CD14-positive monocyte (primary cell): ENCODE results near the gene RHCG. TPM values are rescaled to one million over a fixed set of nuclear protein-coding genes. Genes with fewer than 3 reads are reported as not detected.

Source experiments
- DNase-seq, 3 donors: peaks; one replicate each; pipeline ENCODE4 v3.0.0-alpha.2; 2011 to 2022
- H2AFZ ChIP-seq: 2 replicates; pipeline ENCODE4 v1.6.0; 2012; ENCODE audit warnings: mild to moderate bottlenecking, low read depth, low read length, inconsistent platforms; ENCODE audit not compliant: insufficient read depth, poor library complexity, severe bottlenecking
- H3K27ac ChIP-seq, 2 donors: 1 replicate in 1 of 2; 2 replicates in 1 of 2; pipeline ENCODE4 v1.5.1; 2012 to 2013; ENCODE audit warnings: low read length in 2 of 2, control low read depth in 1 of 2, inconsistent platforms in 1 of 2, low read depth in 1 of 2, mild to moderate bottlenecking in 1 of 2
- H3K27me3 ChIP-seq, 2 donors: one replicate each; pipeline versions ENCODE4 v1.6.0 to v1.6.1; 2011 to 2013; ENCODE audit warnings: low read length in 2 of 2; ENCODE audit not compliant: control insufficient read depth in 2 of 2, insufficient read depth in 2 of 2
- H3K36me3 ChIP-seq, 2 donors: replicated peaks in 1 of 2; 1 replicate in 1 of 2; 2 replicates in 1 of 2; pipeline versions ENCODE4 v1.5.1 to v1.6.1; 2012 to 2013; ENCODE audit warnings: low read length in 2 of 2, control low read depth in 1 of 2, inconsistent platforms in 1 of 2, mild to moderate bottlenecking in 1 of 2; ENCODE audit not compliant: insufficient read depth in 2 of 2, control insufficient read depth in 1 of 2
- H3K4me1 ChIP-seq, 2 donors: 1 replicate in 1 of 2; 2 replicates in 1 of 2; pipeline versions ENCODE4 v1.5.1 to v1.6.1; 2012 to 2013; ENCODE audit warnings: low read length in 2 of 2, control low read depth in 1 of 2, inconsistent platforms in 1 of 2, mild to moderate bottlenecking in 1 of 2, moderate library complexity in 1 of 2; ENCODE audit not compliant: insufficient read depth in 2 of 2, control insufficient read depth in 1 of 2
- H3K4me2 ChIP-seq: replicated peaks from 2 replicates; pipeline ENCODE3; 2012; ENCODE audit warnings: low read length, moderate library complexity, mild to moderate bottlenecking; ENCODE audit not compliant: poor library complexity, severe bottlenecking; ENCODE audit errors: extremely low read depth
- H3K4me3 ChIP-seq, 3 experiments: fragments of 200-600 bp in 1 of 3; sonication (generic) in 1 of 3; replicated peaks in 1 of 3; 1 replicate in 2 of 3; 2 replicates in 1 of 3; pipeline ENCODE4 v1.5.1; 2011 to 2013; ENCODE audit warnings: low read length in 3 of 3, mild to moderate bottlenecking in 3 of 3, control low read depth in 2 of 3, low read depth in 2 of 3, inconsistent platforms in 1 of 3, moderate library complexity in 1 of 3
- H3K79me2 ChIP-seq: 2 replicates; pipeline ENCODE4 v1.6.0; 2012; ENCODE audit warnings: mild to moderate bottlenecking, control low read depth, inconsistent platforms, low read length, moderate library complexity; ENCODE audit not compliant: insufficient read depth
- H3K9ac ChIP-seq: 2 replicates; pipeline ENCODE4 v1.6.0; 2017; ENCODE audit warnings: low read length, mild to moderate bottlenecking; ENCODE audit not compliant: insufficient read depth, poor library complexity, severe bottlenecking
- H3K9me3 ChIP-seq, 2 donors: replicated peaks in 1 of 2; 1 replicate in 1 of 2; 2 replicates in 1 of 2; pipeline versions ENCODE4 v1.5.1 to v1.6.1; 2012 to 2013; ENCODE audit warnings: low read length in 2 of 2, control low read depth in 1 of 2; ENCODE audit not compliant: control insufficient read depth in 1 of 2, insufficient read depth in 1 of 2
- H4K20me1 ChIP-seq: 2 replicates; pipeline ENCODE4 v1.6.0; 2012; ENCODE audit warnings: mild to moderate bottlenecking, low read length, control low read depth, moderate library complexity; ENCODE audit not compliant: insufficient read depth
- H3K27ac Mint-ChIP-seq, 7 donors: one replicate each; pipeline ENCODE4 v1.8.0; 2020; ENCODE audit warnings: mild to moderate bottlenecking in 7 of 7, mixed read lengths in 7 of 7, moderate library complexity in 6 of 7, inconsistent platforms in 2 of 7
- H3K27me3 Mint-ChIP-seq, 3 donors: one replicate each; pipeline ENCODE4 v1.8.0; 2021 to 2022; ENCODE audit warnings: low read depth in 3 of 3, mild to moderate bottlenecking in 3 of 3, mixed read lengths in 3 of 3, moderate library complexity in 3 of 3, inconsistent platforms in 1 of 3
- H3K36me3 Mint-ChIP-seq, 2 donors: one replicate each; pipeline ENCODE4 v1.8.0; 2020; ENCODE audit warnings: mixed read lengths in 2 of 2, inconsistent platforms in 1 of 2, mild to moderate bottlenecking in 1 of 2
- H3K4me1 Mint-ChIP-seq: one replicate; pipeline ENCODE4 v1.8.0; 2020; ENCODE audit warnings: mild to moderate bottlenecking, mixed read lengths
- H3K4me3 Mint-ChIP-seq, 2 donors: one replicate each; pipeline ENCODE4 v1.8.0; 2020; ENCODE audit warnings: mild to moderate bottlenecking in 2 of 2, mixed read lengths in 2 of 2, moderate library complexity in 1 of 2
- H3K9me3 Mint-ChIP-seq, 7 donors: one replicate each; pipeline ENCODE4 v1.8.0; 2020 to 2022; ENCODE audit warnings: mixed read lengths in 7 of 7, mild to moderate bottlenecking in 6 of 7, moderate library complexity in 6 of 7, inconsistent platforms in 2 of 7
- WGBS: methylation state at CpG from one replicate; pipeline ENCODE4 v1.1.5; 2013; ENCODE audit warnings: missing lambda C conversion rate; ENCODE audit not compliant: insufficient coverage; 5-methylcytosine and 5-hydroxymethylcytosine counted together
- intact Hi-C, 2 donors: fragments of 100-400 bp; cut with micrococcal nuclease; formaldehyde crosslinking; loops; one replicate each; pipeline versions ENCODE4 v1.15.0 to v1.15.1; 2023
- polyA plus RNA-seq, 3 donors: library from polyadenylated mRNA; depleted of rRNA in 1 of 3; unstranded in 2 of 3; stranded (reverse) in 1 of 3; fragments of 300-500 nt in 2 of 3; fragments of >200 nt in 1 of 3; fragmentation: Illumina TruSeq in 2 of 3; gene quantifications; 1 replicate in 2 of 3; 2 replicates in 1 of 3; pipeline ENCODE4 v1.2.3, GENCODE V29; 2012 to 2021
- TF ChIP-seq, protein P1 (sequence below): fragments of 200-600 bp; IDR thresholded peaks from one replicate; pipeline ENCODE4 v1.8.0; 2022; ENCODE audit warnings: antibody characterized with exemption, mild to moderate bottlenecking

RHCG gene
- polyA plus RNA-seq, 3 donors, result not detected

DNA sequence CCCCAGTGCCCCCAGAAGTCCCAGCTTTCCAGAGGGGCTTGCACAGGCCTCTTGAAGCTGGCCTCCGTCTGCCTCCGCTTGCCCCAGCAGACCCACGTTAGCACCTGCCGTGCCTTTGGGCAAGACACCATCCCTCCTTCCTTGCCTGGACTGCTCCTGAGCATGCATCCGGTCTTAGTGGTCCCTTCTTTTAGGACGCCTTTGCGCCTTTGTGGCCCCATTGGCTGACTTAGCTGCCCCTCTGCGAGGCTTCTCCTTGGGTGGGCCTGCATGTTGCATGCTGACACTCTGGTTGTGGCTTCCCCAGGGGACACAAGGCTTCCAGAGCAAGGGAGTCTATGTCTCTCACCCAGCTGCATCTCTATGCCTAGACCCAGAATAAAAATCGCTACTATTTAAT, 56.6 kb downstream of the RHCG start:
- TF ChIP-seq, protein P1, sequence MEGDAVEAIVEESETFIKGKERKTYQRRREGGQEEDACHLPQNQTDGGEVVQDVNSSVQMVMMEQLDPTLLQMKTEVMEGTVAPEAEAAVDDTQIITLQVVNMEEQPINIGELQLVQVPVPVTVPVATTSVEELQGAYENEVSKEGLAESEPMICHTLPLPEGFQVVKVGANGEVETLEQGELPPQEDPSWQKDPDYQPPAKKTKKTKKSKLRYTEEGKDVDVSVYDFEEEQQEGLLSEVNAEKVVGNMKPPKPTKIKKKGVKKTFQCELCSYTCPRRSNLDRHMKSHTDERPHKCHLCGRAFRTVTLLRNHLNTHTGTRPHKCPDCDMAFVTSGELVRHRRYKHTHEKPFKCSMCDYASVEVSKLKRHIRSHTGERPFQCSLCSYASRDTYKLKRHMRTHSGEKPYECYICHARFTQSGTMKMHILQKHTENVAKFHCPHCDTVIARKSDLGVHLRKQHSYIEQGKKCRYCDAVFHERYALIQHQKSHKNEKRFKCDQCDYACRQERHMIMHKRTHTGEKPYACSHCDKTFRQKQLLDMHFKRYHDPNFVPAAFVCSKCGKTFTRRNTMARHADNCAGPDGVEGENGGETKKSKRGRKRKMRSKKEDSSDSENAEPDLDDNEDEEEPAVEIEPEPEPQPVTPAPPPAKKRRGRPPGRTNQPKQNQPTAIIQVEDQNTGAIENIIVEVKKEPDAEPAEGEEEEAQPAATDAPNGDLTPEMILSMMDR, result no peak
- Mint-ChIP-seq H3K27me3 (peaks cover 13 to 25% (median 20%) of the 10 kb centered on the region in 3 donors), H3K9me3 (peaks cover 0 to 2% (median 0%) of the 10 kb centered on the region in 7 donors), H3K36me3 (peaks cover 0 to 2% of the 10 kb centered on the region in 2 donors), H3K4me1 (peaks cover 24% of the 10 kb centered on the region), H3K27ac (no peak overlapping the region), H3K4me3 (no peak overlapping the region)
- no peak overlapping the region for H3K4me2 ChIP-seq
- no peak overlapping the region for H3K9ac ChIP-seq
- H4K20me1 ChIP-seq, result no peaks in the 10 kb centered on the region
- WGBS, result 89% methylated on average over 8 of the region's 9 CpGs
- no peak overlapping the region for H2AFZ ChIP-seq
- DNase-seq, result no peak
- peaks cover 26 to 27% of the 10 kb centered on the region in 2 donors for H3K4me1 ChIP-seq
- H3K36me3 ChIP-seq, result no peaks in the 10 kb centered on the region
- peaks cover 0 to 13% of the 10 kb centered on the region in 2 donors for H3K27me3 ChIP-seq
- H3K79me2 ChIP-seq, result no peaks in the 10 kb centered on the region
- intact Hi-C loops, result no loop called here
- H3K27ac ChIP-seq, result no peak overlapping the region
- H3K4me3 ChIP-seq, result no peak overlapping the region
- no peaks in the 10 kb centered on the region for H3K9me3 ChIP-seq

DNA sequence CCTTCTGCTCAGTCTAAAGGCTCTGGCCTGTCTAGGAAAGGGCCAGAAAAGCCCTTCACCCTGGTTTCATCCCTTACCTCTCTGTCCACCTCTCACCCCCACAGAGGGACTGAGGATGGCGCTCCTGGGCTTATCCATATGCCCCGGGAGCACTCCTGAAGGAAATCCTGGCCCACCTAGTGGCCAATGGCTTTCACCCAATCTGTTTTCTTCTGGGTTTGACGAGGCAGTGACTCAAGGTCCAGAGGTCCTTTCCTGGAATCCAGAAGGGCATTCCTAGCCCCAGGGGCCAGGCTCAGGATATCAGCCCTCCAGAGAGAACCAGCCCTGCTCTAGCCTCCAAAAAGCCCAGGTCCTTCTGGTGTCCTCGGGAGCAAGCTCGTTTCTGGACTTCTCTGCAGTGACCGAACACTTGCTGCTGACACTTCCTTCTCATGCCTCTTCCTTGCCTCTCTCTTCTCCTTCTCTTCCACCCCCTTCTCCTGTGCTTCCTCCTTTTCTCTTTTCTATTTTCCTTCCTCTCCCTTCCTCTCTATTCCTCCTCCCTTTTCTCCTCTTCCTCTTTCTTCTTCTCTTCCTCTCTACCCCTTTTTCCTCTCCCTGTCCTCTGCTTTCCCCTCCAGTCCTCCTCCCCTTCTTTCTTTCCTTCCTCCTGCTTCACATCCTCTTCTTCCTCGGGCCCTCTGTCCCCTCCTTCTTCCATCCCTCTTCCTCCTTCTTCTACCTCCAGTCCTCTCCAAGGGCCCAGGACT, 59.6 kb downstream of the RHCG start:
- peaks cover 15 to 17% of the 10 kb centered on the region in 2 donors for H3K4me1 ChIP-seq
- Mint-ChIP-seq H3K36me3 (peaks cover 0 to 2% of the 10 kb centered on the region in 2 donors), H3K27me3 (peaks cover 15 to 33% (median 30%) of the 10 kb centered on the region in 3 donors), H3K9me3 (peaks cover 0 to 2% (median 0%) of the 10 kb centered on the region in 7 donors), H3K27ac (no peak overlapping the region), H3K4me1 (peaks cover 18% of the 10 kb centered on the region), H3K4me3 (no peak overlapping the region)
- no peak overlapping the region for H3K4me3 ChIP-seq
- no peak overlapping the region for H3K4me2 ChIP-seq
- H3K27me3 ChIP-seq, result peaks cover under 1 to 13% of the 10 kb centered on the region in 2 donors
- DNase-seq, result no peak
- intact Hi-C loops, result no loop called here
- no peaks in the 10 kb centered on the region for H3K79me2 ChIP-seq
- no peak overlapping the region for H3K27ac ChIP-seq
- TF ChIP-seq, protein P1, result no peak
- no peak overlapping the region for H2AFZ ChIP-seq
- WGBS, result 54% methylated on average over 7 of the region's 7 CpGs
- no peaks in the 10 kb centered on the region for H3K36me3 ChIP-seq
- H4K20me1 ChIP-seq, result no peaks in the 10 kb centered on the region
- no peaks in the 10 kb centered on the region for H3K9me3 ChIP-seq
- H3K9ac ChIP-seq, result no peak overlapping the region
